ENCODE data around the gene PLAC8L1. TPM values are rescaled to one million over a fixed set of nuclear protein-coding genes. Genes with fewer than 3 reads are reported as not detected.

The PLAC8L1 gene
- total and polyA plus RNA-seq, 2 of the 8 experiments (the other 6 are each of a cell fraction or from before 2014, with no cell fraction given) = 0.42 TPM; not detected in 1

- TF ChIP-seq SP4 (IDR thresholded peaks at IDR 0.05; ENCODE audit: low read length) = no peak
- peak; percentile 66 to 88 (median 87) for TF ChIP-seq CTCF (IDR thresholded peaks at IDR 0.05; ENCODE audit: control extremely low read depth in 1 of 3, insufficient read depth in 1 of 3, low read depth in 1 of 3, low read length in 3 of 3)
- peak; percentile 96 to 98 for TF ChIP-seq RAD21 (IDR thresholded peaks at IDR 0.05 in 1 of 2, conservative IDR thresholded peaks at IDR 0.05 in 1 of 2; ENCODE audit: low read depth in 2 of 2, low read length in 2 of 2)
- TF ChIP-seq SIX5 (IDR thresholded peaks at IDR 0.05; ENCODE audit: low read depth, low read length) = no peak
- TF ChIP-seq JUND (IDR thresholded peaks at IDR 0.05; ENCODE audit: low read length) = no peak
- no peak for TF ChIP-seq FOSL1 (IDR thresholded peaks at IDR 0.05; ENCODE audit: insufficient read depth, low read depth, low read length)
- no peak for TF ChIP-seq MAFK (IDR thresholded peaks at IDR 0.05; ENCODE audit: low read depth, low read length)
- 0 out of 2 replicates have a peak, but pooled peaks have one; percentile 52 for TF ChIP-seq ATF3 (IDR thresholded peaks at IDR 0.05; ENCODE audit: insufficient read depth, low read depth, low read length)
- TF ChIP-seq TBP (IDR thresholded peaks at IDR 0.05; ENCODE audit: low read depth, low read length) = no peak
Measured at GRCh38 chr5:146048994-146049703, 56.2 kb downstream of the PLAC8L1 start (continued).

Data from H1 (cell line).